DMS153 (cell line): ENCODE data around the gene ASCL2.

Experiments used
- DNase-seq: peaks from one replicate; lab custom pipeline; 2025; lab: John Stamatoyannopoulos, UW

The ASCL2 gene

DNA sequence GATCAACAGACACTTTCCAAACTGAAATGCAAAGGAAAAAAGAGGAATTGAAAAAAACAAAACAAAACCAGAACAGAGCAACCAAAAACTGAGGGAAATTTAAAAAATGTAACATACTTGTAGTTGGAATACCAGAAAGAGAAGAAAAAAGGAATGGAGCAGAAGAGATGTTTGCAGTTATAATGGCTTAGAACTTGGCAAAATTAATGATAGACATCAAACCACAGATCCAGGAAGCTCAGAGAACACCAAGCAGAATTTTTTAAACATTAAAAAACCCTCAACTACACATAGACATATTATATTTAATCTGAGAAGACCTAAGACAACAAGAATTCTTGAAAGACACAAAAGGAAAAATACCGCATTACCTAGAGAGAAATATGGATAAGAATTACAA lies 46.1 kb downstream of the ASCL2 start:
- no peak for DNase-seq

DNA sequence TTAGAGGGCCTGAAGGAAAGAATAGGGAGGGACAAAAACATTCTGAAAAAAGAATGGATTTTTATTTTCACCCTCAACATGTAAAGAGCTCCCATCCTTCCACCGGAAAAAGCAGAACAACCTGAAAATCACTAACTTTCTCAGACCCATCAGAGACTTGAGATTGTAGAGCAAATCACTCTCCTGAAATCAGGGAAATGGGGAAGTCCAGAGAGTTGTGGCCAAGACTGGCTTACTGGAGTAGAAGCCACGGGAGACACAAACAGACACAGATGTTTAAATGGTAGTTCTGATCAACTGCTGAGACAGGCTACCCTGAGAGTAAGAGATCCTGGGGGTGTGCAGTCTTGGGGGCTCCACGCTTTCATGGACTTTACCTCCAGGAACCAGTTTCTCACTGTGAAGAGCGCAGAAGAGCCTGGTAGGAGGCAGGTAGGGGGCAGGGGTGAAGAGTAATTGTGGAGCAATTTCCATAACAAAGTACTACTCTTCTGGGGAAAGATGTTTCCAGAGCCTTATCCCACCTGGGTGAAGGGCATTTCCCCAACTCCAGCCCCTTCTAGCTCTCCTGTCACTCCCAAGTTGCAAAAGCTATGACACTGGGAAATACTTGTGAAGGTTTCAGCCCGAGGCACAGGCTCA lies 47.1 kb downstream of the ASCL2 start:
- DNase-seq = no peak

- DNase-seq = no peak
These were observed 47.9 kb downstream of the ASCL2 start for GRCh38 chr11:2222451-2222850.

GRCh38 chr11:2221591-2221990 lies 48.8 kb downstream of the ASCL2 start:
- no peak for DNase-seq

DNA sequence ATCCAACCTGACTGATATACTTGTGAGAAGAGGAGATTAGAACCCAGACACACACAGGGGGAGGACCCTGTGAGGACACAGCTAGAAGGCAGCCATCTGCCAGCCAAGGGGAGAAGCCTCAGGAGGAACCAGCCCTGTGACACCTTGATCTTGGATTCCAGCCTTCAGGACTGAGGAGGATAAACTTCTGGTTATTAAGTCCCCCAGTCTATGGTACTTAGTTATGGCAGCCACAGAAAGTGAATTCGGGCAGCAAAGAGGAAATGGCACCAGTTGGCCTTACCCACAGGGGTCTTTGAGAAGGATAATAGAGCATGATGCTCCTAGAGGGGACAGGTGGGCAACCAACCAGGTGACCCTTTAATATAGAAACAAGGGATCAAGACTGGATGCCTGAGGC lies 49.4 kb downstream of the ASCL2 start:
- DNase-seq = no peak

DNA sequence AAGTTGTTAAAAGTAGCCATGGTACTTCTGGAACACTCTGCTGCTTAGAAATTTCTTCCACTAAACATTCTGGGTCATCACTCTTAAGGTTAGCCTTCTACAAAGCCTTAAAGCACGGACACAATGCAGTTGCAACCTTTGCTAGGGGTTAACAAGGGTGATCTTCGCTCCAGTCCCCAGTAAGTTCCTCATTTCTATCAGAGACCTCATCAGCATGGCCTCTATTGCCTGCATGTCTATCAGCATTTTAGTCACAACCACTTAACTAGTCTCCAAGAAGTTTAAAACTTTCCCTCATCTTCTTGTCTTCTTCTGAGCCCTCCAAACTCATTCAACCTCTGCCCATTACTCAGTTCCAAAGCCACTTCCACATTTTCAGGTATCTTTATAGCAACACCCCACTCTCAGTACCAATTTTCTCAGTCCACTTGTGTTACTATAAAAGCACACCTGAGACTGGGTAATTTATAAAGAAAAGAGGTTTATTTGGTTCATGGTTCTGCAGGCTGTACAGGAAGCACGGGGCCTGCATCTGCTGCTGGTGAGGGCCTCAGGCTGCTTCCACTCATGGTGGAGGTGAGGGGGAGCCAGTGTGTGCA lies 50.1 kb downstream of the ASCL2 start:
- DNase-seq = no peak

GRCh38 chr11:2219318-2220017 lies 50.9 kb downstream of the ASCL2 start:
- DNase-seq = no peak
